ENCODE measurements around the gene TCERG1L.

TCERG1L gene

DNA sequence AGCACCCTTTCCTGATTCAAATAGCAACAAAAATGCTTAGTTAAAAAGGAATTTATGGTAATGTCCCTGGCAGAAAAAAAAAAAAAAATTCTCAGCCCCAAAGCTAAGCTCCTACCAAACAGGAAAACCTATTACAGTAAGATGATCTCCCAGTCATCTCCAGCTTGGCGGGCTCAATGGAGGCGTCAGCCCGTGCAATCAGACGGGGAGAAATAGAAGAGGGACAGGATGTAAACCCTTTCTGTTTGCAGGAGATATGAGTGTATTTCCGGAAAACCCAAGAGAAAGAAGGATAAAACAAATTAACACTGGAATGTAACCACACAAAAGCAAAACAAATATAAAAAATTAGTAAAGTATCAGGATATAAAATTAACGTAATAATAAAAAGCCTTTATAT lies 242.8 kb downstream of the TCERG1L start:
- H3K4me3 ChIP-seq (ENCODE audit: control insufficient read depth, low read depth, low read length), result no peak overlapping the region
- no peak for DNase-seq (ENCODE audit: low read depth)
- TF ChIP-seq, protein P1, sequence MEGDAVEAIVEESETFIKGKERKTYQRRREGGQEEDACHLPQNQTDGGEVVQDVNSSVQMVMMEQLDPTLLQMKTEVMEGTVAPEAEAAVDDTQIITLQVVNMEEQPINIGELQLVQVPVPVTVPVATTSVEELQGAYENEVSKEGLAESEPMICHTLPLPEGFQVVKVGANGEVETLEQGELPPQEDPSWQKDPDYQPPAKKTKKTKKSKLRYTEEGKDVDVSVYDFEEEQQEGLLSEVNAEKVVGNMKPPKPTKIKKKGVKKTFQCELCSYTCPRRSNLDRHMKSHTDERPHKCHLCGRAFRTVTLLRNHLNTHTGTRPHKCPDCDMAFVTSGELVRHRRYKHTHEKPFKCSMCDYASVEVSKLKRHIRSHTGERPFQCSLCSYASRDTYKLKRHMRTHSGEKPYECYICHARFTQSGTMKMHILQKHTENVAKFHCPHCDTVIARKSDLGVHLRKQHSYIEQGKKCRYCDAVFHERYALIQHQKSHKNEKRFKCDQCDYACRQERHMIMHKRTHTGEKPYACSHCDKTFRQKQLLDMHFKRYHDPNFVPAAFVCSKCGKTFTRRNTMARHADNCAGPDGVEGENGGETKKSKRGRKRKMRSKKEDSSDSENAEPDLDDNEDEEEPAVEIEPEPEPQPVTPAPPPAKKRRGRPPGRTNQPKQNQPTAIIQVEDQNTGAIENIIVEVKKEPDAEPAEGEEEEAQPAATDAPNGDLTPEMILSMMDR (conservative IDR thresholded peaks at IDR 0.05; ENCODE audit: control insufficient read depth, insufficient read depth, low read depth, low read length), result no peak

DNA sequence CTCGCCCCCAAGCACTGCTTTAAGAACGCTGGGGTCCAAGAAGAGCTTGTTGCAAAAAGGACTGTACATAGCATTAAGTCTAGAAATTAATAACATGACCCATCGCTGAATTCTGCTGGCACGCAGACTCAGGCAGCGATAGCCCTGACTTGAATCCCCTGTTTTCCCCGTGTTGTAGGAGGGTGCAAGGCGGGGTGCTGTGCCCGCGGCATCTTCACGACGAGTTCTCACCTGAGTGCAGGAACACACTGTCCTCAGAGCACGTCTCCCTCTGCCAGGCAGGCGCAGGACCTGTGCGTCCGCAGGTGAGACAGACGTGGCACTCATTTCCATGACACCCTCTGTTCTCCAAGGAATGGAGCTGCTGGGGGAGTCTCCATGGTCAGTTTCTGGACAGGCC lies 243.2 kb downstream of the TCERG1L start:
- TF ChIP-seq, protein P1 (conservative IDR thresholded peaks at IDR 0.05; ENCODE audit: control insufficient read depth, insufficient read depth, low read depth, low read length), result no peak
- no peak for DNase-seq (ENCODE audit: low read depth)
- H3K4me3 ChIP-seq (ENCODE audit: control insufficient read depth, low read depth, low read length), result no peak overlapping the region

DNA sequence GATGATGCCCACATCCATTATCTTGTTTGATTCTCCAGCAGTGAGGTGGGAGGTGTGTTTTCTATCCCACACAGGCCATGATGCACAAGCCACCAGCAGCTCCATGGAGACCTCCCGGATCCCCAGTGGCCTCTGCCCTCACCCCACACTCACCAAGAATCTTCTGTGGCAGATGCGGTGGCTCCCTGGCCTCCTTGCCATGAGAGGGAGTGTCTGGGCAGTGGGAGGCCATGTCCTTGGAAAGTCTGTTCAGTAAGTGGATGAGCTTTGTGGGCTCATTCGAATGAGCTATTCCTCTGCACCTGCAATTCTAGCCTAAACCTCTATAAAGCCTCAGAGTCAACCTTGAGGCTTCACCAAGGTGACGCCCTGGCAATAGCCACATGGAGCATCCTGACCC lies 243.8 kb downstream of the TCERG1L start:
- DNase-seq (ENCODE audit: low read depth), result no peak
- TF ChIP-seq, protein P1 (conservative IDR thresholded peaks at IDR 0.05; ENCODE audit: control insufficient read depth, insufficient read depth, low read depth, low read length), result no peak
- no peak overlapping the region for H3K4me3 ChIP-seq (ENCODE audit: control insufficient read depth, low read depth, low read length)

DNA sequence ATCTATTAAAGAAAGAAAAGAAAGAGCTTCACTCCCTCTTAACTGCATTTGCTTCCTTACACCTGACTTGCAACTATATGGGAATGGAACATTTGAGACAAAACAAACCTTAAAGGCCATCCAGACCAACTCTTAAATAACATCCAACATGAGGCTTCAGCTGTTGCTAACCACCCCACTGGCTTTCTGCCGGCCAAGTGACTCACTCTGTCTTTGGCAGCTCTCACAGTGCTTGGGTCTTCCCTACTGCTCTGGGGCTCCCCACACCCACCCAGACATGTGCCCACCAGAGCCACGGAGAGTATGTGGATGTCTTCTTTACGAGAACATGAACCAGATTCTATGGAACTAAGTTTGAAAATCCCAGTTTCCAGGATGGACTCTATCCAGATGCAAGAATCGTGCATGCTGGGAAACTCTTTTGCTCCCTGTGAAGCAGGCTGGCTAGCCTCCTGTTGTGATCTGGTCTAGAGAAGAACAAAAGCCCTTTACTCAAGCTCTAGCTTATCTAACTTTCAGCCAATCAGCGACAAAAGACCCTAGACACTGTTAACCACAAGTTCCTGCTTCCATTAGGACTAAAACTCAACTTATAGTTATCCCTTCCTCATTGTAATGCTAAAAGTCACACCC lies 245.7 kb downstream of the TCERG1L start:
- TF ChIP-seq, protein P1 (conservative IDR thresholded peaks at IDR 0.05; ENCODE audit: control insufficient read depth, insufficient read depth, low read depth, low read length), result no peak

DNA sequence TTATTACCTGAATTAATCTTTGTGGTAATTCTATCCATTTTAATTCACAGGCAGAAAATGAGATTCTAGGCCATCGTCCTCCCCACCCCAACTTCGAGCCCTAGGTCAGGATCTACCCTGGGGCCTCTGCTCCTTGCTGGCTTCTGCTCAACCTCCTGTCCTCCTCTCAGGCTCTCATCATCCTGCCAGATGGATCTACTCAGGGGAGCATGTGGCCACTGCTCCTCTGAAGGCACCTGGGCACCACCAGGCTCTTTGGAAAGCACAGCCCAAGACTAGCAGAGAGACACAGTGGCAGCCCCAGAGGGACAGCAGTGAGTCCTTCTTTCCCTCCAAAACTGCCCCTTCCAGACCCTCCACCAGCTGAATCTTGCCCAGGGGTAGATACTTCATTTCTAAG lies 248.2 kb downstream of the TCERG1L start:
- H3K4me3 ChIP-seq (ENCODE audit: control insufficient read depth, low read depth, low read length), result no peak overlapping the region
- TF ChIP-seq, protein P1 (conservative IDR thresholded peaks at IDR 0.05; ENCODE audit: control insufficient read depth, insufficient read depth, low read depth, low read length), result no peak
- DNase-seq (ENCODE audit: low read depth), result no peak

More for the DNA sequence above, 245.7 kb downstream of the TCERG1L start:
- no peak for DNase-seq (ENCODE audit: low read depth)
- no peak overlapping the region for H3K4me3 ChIP-seq (ENCODE audit: control insufficient read depth, low read depth, low read length)

DNA sequence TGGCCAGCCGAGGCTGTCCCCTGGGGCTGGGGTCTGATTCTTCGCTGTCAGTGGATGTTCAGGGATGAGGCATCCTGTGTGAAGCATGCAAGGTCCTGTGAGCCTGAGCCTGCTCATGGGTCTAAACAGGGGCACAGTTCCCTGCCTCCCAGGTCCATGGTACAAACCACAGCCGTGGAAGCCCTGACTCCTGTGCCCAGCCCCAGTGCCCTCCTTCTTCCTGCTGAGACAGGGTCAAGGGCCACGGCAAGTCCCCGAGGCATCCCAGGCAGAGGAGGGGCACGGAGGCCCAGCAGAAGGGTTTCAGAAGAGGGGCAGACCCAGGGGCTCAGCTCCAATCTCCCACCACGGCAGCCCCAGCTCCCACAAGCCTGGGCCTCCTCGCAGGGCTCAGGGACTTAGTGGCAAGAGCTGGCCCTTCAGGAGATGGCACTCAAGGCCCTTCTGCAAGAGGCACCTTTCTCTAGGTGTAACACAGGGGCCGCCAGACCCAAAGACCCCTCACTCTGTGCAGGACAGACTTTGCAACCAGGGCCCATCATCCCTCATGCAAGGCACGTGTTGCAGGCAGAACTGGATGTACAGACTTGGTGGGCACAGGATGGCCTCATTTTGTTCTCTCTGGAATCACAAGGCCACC lies 248.8 kb downstream of the TCERG1L start:
- TF ChIP-seq, protein P1 (conservative IDR thresholded peaks at IDR 0.05; ENCODE audit: control insufficient read depth, insufficient read depth, low read depth, low read length), result no peak
- H3K4me3 ChIP-seq (ENCODE audit: control insufficient read depth, low read depth, low read length), result no peak overlapping the region
- no peak for DNase-seq (ENCODE audit: low read depth)

Measured in fibroblast of mammary gland (primary cell).